ENCODE results near the gene ADAMTS9. TPM values are rescaled to one million over a fixed set of nuclear protein-coding genes. Genes with fewer than 3 reads are reported as not detected.

The ADAMTS9 gene
- total RNA-seq, 1 experiment from 2014 or later = 6.9 TPM

GRCh38 chr3:64571982-64572381, 115.8 kb downstream of the ADAMTS9 start:
- Histone ChIP-seq H3K36me3 (no peaks in the 10 kb centered on the region), H3K9me3 (replicated peaks) (no peaks in the 10 kb centered on the region), H3K4me1 (no peaks in the 10 kb centered on the region), H3K27me3 (no peaks in the 10 kb centered on the region), H3K4me3 (no peak overlapping the region), H3K27ac (no peak overlapping the region)
- no peak for DNase-seq

GRCh38 chr3:64568895-64569517, 118.8 kb downstream of the ADAMTS9 start:
- no peak for DNase-seq
- Histone ChIP-seq H3K9me3 (replicated peaks) (no peaks in the 10 kb centered on the region), H3K4me3 (no peak overlapping the region), H3K27me3 (no peaks in the 10 kb centered on the region), H3K27ac (no peak overlapping the region), H3K4me1 (no peaks in the 10 kb centered on the region), H3K36me3 (no peaks in the 10 kb centered on the region)

GRCh38 chr3:64566859-64567258, 120.9 kb downstream of the ADAMTS9 start:
- Histone ChIP-seq H3K4me3 (no peak overlapping the region), H3K27me3 (no peaks in the 10 kb centered on the region)

GRCh38 chr3:64563751-64564150, 124.0 kb downstream of the ADAMTS9 start:
- H3K4me3 ChIP-seq = no peak overlapping the region
- H3K9me3 ChIP-seq (replicated peaks) = no peaks in the 10 kb centered on the region
- no peak for DNase-seq
- no peak overlapping the region for H3K27ac ChIP-seq
- H3K4me1 ChIP-seq = no peaks in the 10 kb centered on the region
- H3K27me3 ChIP-seq = no peaks in the 10 kb centered on the region
- no peaks in the 10 kb centered on the region for H3K36me3 ChIP-seq

More at GRCh38 chr3:64566859-64567258, 120.9 kb downstream of the ADAMTS9 start:
- DNase-seq = no peak
- H3K36me3 ChIP-seq = no peaks in the 10 kb centered on the region
- H3K9me3 ChIP-seq (replicated peaks) = no peaks in the 10 kb centered on the region
- H3K27ac ChIP-seq = no peak overlapping the region
- no peaks in the 10 kb centered on the region for H3K4me1 ChIP-seq

- DNase-seq = no peak
- H3K36me3 ChIP-seq = no peaks in the 10 kb centered on the region
- no peaks in the 10 kb centered on the region for H3K4me1 ChIP-seq
- H3K27me3 ChIP-seq = no peaks in the 10 kb centered on the region
- no peak overlapping the region for H3K27ac ChIP-seq
- no peaks in the 10 kb centered on the region for H3K9me3 ChIP-seq (replicated peaks)
- H3K4me3 ChIP-seq = no peak overlapping the region
Observed at GRCh38 chr3:64561868-64562267, 125.9 kb downstream of the ADAMTS9 start.

- no peaks in the 10 kb centered on the region for H3K4me1 ChIP-seq
- no peaks in the 10 kb centered on the region for H3K27me3 ChIP-seq
- no peaks in the 10 kb centered on the region for H3K36me3 ChIP-seq
- DNase-seq = no peak
- no peaks in the 10 kb centered on the region for H3K9me3 ChIP-seq (replicated peaks)
- no peak overlapping the region for H3K27ac ChIP-seq
- H3K4me3 ChIP-seq = no peak overlapping the region
Observed at GRCh38 chr3:64561325-64561843, 126.4 kb downstream of the ADAMTS9 start.

GRCh38 chr3:64560791-64561190, 127.0 kb downstream of the ADAMTS9 start:
- Histone ChIP-seq H3K9me3 (replicated peaks) (no peaks in the 10 kb centered on the region), H3K36me3 (no peaks in the 10 kb centered on the region)

GRCh38 chr3:64559588-64559987, 128.2 kb downstream of the ADAMTS9 start:
- no peak for DNase-seq
- Histone ChIP-seq H3K4me3 (no peak overlapping the region), H3K4me1 (no peaks in the 10 kb centered on the region), H3K9me3 (replicated peaks) (no peaks in the 10 kb centered on the region), H3K36me3 (no peaks in the 10 kb centered on the region), H3K27me3 (no peaks in the 10 kb centered on the region), H3K27ac (no peak overlapping the region)

More at GRCh38 chr3:64560791-64561190, 127.0 kb downstream of the ADAMTS9 start:
- Histone ChIP-seq H3K4me1 (no peaks in the 10 kb centered on the region), H3K27me3 (no peaks in the 10 kb centered on the region), H3K4me3 (no peak overlapping the region), H3K27ac (no peak overlapping the region)
- no peak for DNase-seq

- no peak for DNase-seq
- no peaks in the 10 kb centered on the region for H3K36me3 ChIP-seq
- no peaks in the 10 kb centered on the region for H3K9me3 ChIP-seq (replicated peaks)
- H3K27me3 ChIP-seq = no peaks in the 10 kb centered on the region
- no peaks in the 10 kb centered on the region for H3K4me1 ChIP-seq
- H3K27ac ChIP-seq = no peak overlapping the region
- H3K4me3 ChIP-seq = no peak overlapping the region
Observed at GRCh38 chr3:64556046-64556445, 131.8 kb downstream of the ADAMTS9 start.

- no peak for DNase-seq
- H3K9me3 ChIP-seq (replicated peaks) = no peaks in the 10 kb centered on the region
- H3K4me1 ChIP-seq = no peaks in the 10 kb centered on the region
- H3K4me3 ChIP-seq = no peak overlapping the region
- no peak overlapping the region for H3K27ac ChIP-seq
- no peaks in the 10 kb centered on the region for H3K27me3 ChIP-seq
- H3K36me3 ChIP-seq = no peaks in the 10 kb centered on the region
Observed at GRCh38 chr3:64555351-64555750, 132.4 kb downstream of the ADAMTS9 start.

GRCh38 chr3:64554096-64554920, 133.5 kb downstream of the ADAMTS9 start:
- H3K36me3 ChIP-seq = no peaks in the 10 kb centered on the region
- no peak overlapping the region for H3K27ac ChIP-seq

GRCh38 chr3:64552966-64553365, 134.8 kb downstream of the ADAMTS9 start:
- Histone ChIP-seq H3K9me3 (replicated peaks) (no peaks in the 10 kb centered on the region), H3K4me3 (no peak overlapping the region), H3K27me3 (no peaks in the 10 kb centered on the region), H3K27ac (no peak overlapping the region), H3K4me1 (no peaks in the 10 kb centered on the region), H3K36me3 (no peaks in the 10 kb centered on the region)
- DNase-seq = no peak

More at GRCh38 chr3:64554096-64554920, 133.5 kb downstream of the ADAMTS9 start:
- Histone ChIP-seq H3K9me3 (replicated peaks) (no peaks in the 10 kb centered on the region), H3K27me3 (no peaks in the 10 kb centered on the region), H3K4me3 (no peak overlapping the region), H3K4me1 (no peaks in the 10 kb centered on the region)
- DNase-seq = no peak

GRCh38 chr3:64552160-64552559, 135.6 kb downstream of the ADAMTS9 start:
- no peaks in the 10 kb centered on the region for H3K4me1 ChIP-seq
- H3K4me3 ChIP-seq = no peak overlapping the region
- no peak for DNase-seq
- H3K36me3 ChIP-seq = no peaks in the 10 kb centered on the region
- no peak overlapping the region for H3K27ac ChIP-seq
- no peaks in the 10 kb centered on the region for H3K9me3 ChIP-seq (replicated peaks)
- H3K27me3 ChIP-seq = no peaks in the 10 kb centered on the region

GRCh38 chr3:64551697-64552096, 136.1 kb downstream of the ADAMTS9 start:
- no peak for DNase-seq
- H3K36me3 ChIP-seq = no peaks in the 10 kb centered on the region
- no peaks in the 10 kb centered on the region for H3K4me1 ChIP-seq
- H3K27ac ChIP-seq = no peak overlapping the region
- H3K4me3 ChIP-seq = no peak overlapping the region
- no peaks in the 10 kb centered on the region for H3K27me3 ChIP-seq
- H3K9me3 ChIP-seq (replicated peaks) = no peaks in the 10 kb centered on the region

GRCh38 chr3:64550745-64551144, 137.1 kb downstream of the ADAMTS9 start:
- DNase-seq = no peak
- Histone ChIP-seq H3K36me3 (no peaks in the 10 kb centered on the region), H3K4me3 (no peak overlapping the region), H3K27me3 (no peaks in the 10 kb centered on the region), H3K4me1 (no peaks in the 10 kb centered on the region), H3K27ac (no peak overlapping the region), H3K9me3 (replicated peaks) (no peaks in the 10 kb centered on the region)

Measured in SJCRH30 (cell line).